Nephron progenitor cell (in vitro differentiated cells): Measurements from ENCODE around the gene PACS1.
A peak's percentile ranks its signal among the peaks of the same experiment; 100 is the strongest.

ENCODE experiments used
- DNase-seq: peaks from one replicate; pipeline ENCODE4 v3.0.0; 2021
- H3K27ac Mint-ChIP-seq: 2 replicates; pipeline ENCODE4 v1.8.0; 2021; ENCODE audit warnings: mild to moderate bottlenecking, moderate library complexity, mixed read lengths
- H3K27me3 Mint-ChIP-seq: 2 replicates; pipeline ENCODE4 v1.8.0; 2021; ENCODE audit warnings: mild to moderate bottlenecking, low read depth, mixed read lengths; ENCODE audit not compliant: poor library complexity
- H3K36me3 Mint-ChIP-seq: 2 replicates; pipeline ENCODE4 v1.8.0; 2021; ENCODE audit warnings: low read depth, mixed read lengths
- H3K4me1 Mint-ChIP-seq: 2 replicates; pipeline ENCODE4 v1.8.0; 2021; ENCODE audit warnings: mixed read lengths
- H3K4me3 Mint-ChIP-seq: 2 replicates; pipeline ENCODE4 v1.8.0; 2021; ENCODE audit warnings: mild to moderate bottlenecking, moderate library complexity, mixed read lengths
- H3K9me3 Mint-ChIP-seq: 2 replicates; pipeline ENCODE4 v1.8.0; 2021; ENCODE audit warnings: mild to moderate bottlenecking, moderate library complexity, mixed read lengths
- CTCF ChIP-seq: fragments of 200-600 bp; sonication (generic); IDR thresholded peaks from 2 replicates; pipeline ENCODE4 v1.5.0; 2021; ENCODE audit warnings: antibody characterized with exemption

PACS1 gene

GRCh38 chr11:66259225-66259624 lies 189.2 kb downstream of the PACS1 start:
- Mint-ChIP-seq H3K27me3 (no peaks in the 10 kb centered on the region), H3K4me3 (peak overlapping the region; percentile 82), H3K9me3 (no peaks in the 10 kb centered on the region), H3K27ac (no peak overlapping the region), H3K36me3 (peaks cover 21% of the 10 kb centered on the region), H3K4me1 (peaks cover 22% of the 10 kb centered on the region)
- TF ChIP-seq CTCF: no peak
- no peak for DNase-seq

GRCh38 chr11:66259956-66260355 lies 189.9 kb downstream of the PACS1 start:
- H3K27ac Mint-ChIP-seq: no peak overlapping the region
- peaks cover 22% of the 10 kb centered on the region for H3K4me1 Mint-ChIP-seq
- H3K9me3 Mint-ChIP-seq: no peaks in the 10 kb centered on the region
- TF ChIP-seq CTCF: no peak
- peak overlapping the region; percentile 44 for H3K4me3 Mint-ChIP-seq
- no peak for DNase-seq
- H3K36me3 Mint-ChIP-seq: peaks cover 29% of the 10 kb centered on the region
- no peaks in the 10 kb centered on the region for H3K27me3 Mint-ChIP-seq

- peaks cover 18% of the 10 kb centered on the region for H3K4me1 Mint-ChIP-seq
- no peaks in the 10 kb centered on the region for H3K27me3 Mint-ChIP-seq
- no peak for TF ChIP-seq CTCF
- no peaks in the 10 kb centered on the region for H3K9me3 Mint-ChIP-seq
- no peak overlapping the region for H3K4me3 Mint-ChIP-seq
- no peak for DNase-seq
- no peak overlapping the region for H3K27ac Mint-ChIP-seq
- H3K36me3 Mint-ChIP-seq: peaks cover 29% of the 10 kb centered on the region
These were observed 191.5 kb downstream of the PACS1 start for GRCh38 chr11:66261578-66261977.

- no peak for TF ChIP-seq CTCF
- Mint-ChIP-seq H3K4me1 (peaks cover 18% of the 10 kb centered on the region), H3K27ac (no peak overlapping the region), H3K27me3 (no peaks in the 10 kb centered on the region), H3K36me3 (peaks cover 29% of the 10 kb centered on the region), H3K4me3 (no peak overlapping the region), H3K9me3 (no peaks in the 10 kb centered on the region)
- DNase-seq: no peak
These were observed 192.1 kb downstream of the PACS1 start for GRCh38 chr11:66262191-66262590.

- peaks cover 29% of the 10 kb centered on the region for H3K36me3 Mint-ChIP-seq
- no peak overlapping the region for H3K27ac Mint-ChIP-seq
- no peak for DNase-seq
- no peak overlapping the region for H3K4me3 Mint-ChIP-seq
- no peak for TF ChIP-seq CTCF
- peaks cover 21% of the 10 kb centered on the region for H3K4me1 Mint-ChIP-seq
- no peaks in the 10 kb centered on the region for H3K27me3 Mint-ChIP-seq
- H3K9me3 Mint-ChIP-seq: no peaks in the 10 kb centered on the region
These were observed 192.6 kb downstream of the PACS1 start for GRCh38 chr11:66262696-66263095.

GRCh38 chr11:66263231-66263630 lies 193.2 kb downstream of the PACS1 start:
- no peak overlapping the region for H3K4me3 Mint-ChIP-seq

More at GRCh38 chr11:66263231-66263630, 193.2 kb downstream of the PACS1 start:
- no peaks in the 10 kb centered on the region for H3K27me3 Mint-ChIP-seq
- H3K27ac Mint-ChIP-seq: no peak overlapping the region
- peaks cover 23% of the 10 kb centered on the region for H3K4me1 Mint-ChIP-seq
- peaks cover 29% of the 10 kb centered on the region for H3K36me3 Mint-ChIP-seq
- TF ChIP-seq CTCF: no peak
- no peak for DNase-seq
- no peaks in the 10 kb centered on the region for H3K9me3 Mint-ChIP-seq
